ENCODE data around the gene CHERP.
A peak's percentile ranks its signal among the peaks of the same experiment; 100 is the strongest.
"Not testable (repeated sequence)": the region's sequence is repeated elsewhere in the genome, so short reads cannot be mapped to it uniquely, and the experiment has no call there.

The CHERP gene

DNA sequence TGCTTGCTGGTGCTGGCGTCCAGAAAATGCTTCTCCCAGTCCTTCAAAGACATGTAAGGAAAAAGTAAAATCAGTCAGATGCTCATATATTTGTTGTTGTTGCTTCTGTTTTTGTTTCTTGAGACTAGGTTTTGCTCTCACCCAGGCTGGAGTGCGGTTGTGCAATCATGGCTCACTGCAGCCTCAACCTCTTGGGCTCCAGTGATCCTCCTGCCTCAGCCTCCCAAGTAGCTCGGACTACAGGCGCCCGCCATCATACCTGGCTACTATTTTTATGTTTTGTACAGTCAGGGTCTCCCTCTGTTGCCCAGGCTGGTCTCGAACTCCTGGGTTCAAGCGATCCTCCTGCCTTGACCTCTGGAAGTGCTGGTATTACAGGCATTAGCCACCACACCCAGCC is 59.5 kb downstream of the CHERP start:
- Histone ChIP-seq H3K9me3 (ENCODE audit: severe bottlenecking) (no peaks in the 10 kb centered on the region), H3K27me3 (ENCODE audit: insufficient read depth, poor library complexity, severe bottlenecking) (no peaks in the 10 kb centered on the region), H3K4me1 (ENCODE audit: insufficient read depth, poor library complexity, severe bottlenecking) (no peaks in the 10 kb centered on the region), H3K4me3 (ENCODE audit: severe bottlenecking) (no peak overlapping the region), H3K27ac (ENCODE audit: poor library complexity, severe bottlenecking) (no peak overlapping the region), H3K36me3 (ENCODE audit: low read depth) (no peaks in the 10 kb centered on the region)
- TF ChIP-seq, protein P1, sequence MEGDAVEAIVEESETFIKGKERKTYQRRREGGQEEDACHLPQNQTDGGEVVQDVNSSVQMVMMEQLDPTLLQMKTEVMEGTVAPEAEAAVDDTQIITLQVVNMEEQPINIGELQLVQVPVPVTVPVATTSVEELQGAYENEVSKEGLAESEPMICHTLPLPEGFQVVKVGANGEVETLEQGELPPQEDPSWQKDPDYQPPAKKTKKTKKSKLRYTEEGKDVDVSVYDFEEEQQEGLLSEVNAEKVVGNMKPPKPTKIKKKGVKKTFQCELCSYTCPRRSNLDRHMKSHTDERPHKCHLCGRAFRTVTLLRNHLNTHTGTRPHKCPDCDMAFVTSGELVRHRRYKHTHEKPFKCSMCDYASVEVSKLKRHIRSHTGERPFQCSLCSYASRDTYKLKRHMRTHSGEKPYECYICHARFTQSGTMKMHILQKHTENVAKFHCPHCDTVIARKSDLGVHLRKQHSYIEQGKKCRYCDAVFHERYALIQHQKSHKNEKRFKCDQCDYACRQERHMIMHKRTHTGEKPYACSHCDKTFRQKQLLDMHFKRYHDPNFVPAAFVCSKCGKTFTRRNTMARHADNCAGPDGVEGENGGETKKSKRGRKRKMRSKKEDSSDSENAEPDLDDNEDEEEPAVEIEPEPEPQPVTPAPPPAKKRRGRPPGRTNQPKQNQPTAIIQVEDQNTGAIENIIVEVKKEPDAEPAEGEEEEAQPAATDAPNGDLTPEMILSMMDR (IDR thresholded peaks at IDR 0.05; ENCODE audit: poor library complexity, severe bottlenecking), result no peak
- DNase-seq (ENCODE audit: low spot score), result no peak
- ATAC-seq (ENCODE audit: low read depth), result no peak

DNA sequence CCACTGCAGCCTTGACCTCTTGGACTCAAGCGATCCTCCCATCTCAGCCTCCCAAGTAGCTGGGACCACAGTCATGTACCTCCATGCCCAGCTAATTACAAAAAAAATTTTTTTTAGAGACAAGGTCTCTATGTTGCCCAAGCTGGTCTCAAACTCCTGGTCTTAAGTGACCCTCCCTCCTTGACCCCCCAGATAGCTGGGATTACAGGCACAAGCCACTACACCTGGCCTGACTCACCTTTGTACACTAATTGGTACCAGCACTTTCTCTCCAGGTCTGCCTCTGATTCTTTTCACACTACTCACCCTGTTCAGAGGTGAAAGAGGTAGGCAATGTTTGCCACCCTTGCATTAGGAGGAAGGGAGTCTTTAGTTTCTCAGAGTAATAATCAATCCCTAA is 64.9 kb downstream of the CHERP start:
- no peak for DNase-seq (ENCODE audit: low spot score)

DNA sequence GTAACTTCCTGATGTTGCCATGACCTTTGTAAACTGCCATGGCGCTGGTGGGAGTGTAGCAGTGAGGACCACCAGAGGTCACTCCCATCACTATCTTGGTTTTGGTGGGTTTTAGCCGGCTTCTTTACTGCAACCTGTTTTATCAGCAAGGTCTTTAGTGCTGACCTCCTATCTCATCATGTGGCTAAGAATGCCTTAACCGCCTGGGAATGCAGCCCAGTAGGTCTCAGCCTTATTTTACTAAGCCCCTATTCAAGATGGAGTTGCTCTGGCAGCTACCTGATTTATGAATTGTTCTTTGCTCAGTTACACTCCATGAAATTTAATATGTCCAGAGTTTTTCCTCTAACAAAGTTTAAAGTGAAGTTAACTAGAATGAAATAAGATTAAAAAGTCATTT is 65.8 kb downstream of the CHERP start:
- H3K36me3 ChIP-seq (ENCODE audit: low read depth), result no peaks in the 10 kb centered on the region
- no peak for DNase-seq (ENCODE audit: low spot score)
- no peaks in the 10 kb centered on the region for H3K4me1 ChIP-seq (ENCODE audit: insufficient read depth, poor library complexity, severe bottlenecking)
- peaks cover 4% of the 10 kb centered on the region for H3K9me3 ChIP-seq (ENCODE audit: severe bottlenecking)
- TF ChIP-seq, protein P1 (IDR thresholded peaks at IDR 0.05; ENCODE audit: poor library complexity, severe bottlenecking), result no peak
- H3K27ac ChIP-seq (ENCODE audit: poor library complexity, severe bottlenecking), result no peak overlapping the region
- H3K4me3 ChIP-seq (ENCODE audit: severe bottlenecking), result no peak overlapping the region
- H3K27me3 ChIP-seq (ENCODE audit: insufficient read depth, poor library complexity, severe bottlenecking), result no peaks in the 10 kb centered on the region
- ATAC-seq (ENCODE audit: low read depth), result no peak

More for the DNA sequence above, 64.9 kb downstream of the CHERP start:
- TF ChIP-seq, protein P1 (IDR thresholded peaks at IDR 0.05; ENCODE audit: poor library complexity, severe bottlenecking), result no peak
- no peaks in the 10 kb centered on the region for H3K27me3 ChIP-seq (ENCODE audit: insufficient read depth, poor library complexity, severe bottlenecking)
- no peak overlapping the region for H3K27ac ChIP-seq (ENCODE audit: poor library complexity, severe bottlenecking)
- H3K36me3 ChIP-seq (ENCODE audit: low read depth), result no peaks in the 10 kb centered on the region
- no peaks in the 10 kb centered on the region for H3K4me1 ChIP-seq (ENCODE audit: insufficient read depth, poor library complexity, severe bottlenecking)
- H3K4me3 ChIP-seq (ENCODE audit: severe bottlenecking), result no peak overlapping the region
- peaks cover 4% of the 10 kb centered on the region for H3K9me3 ChIP-seq (ENCODE audit: severe bottlenecking)
- ATAC-seq (ENCODE audit: low read depth), result peak; percentile 31; the same call in 1 of the 3 replicates

DNA sequence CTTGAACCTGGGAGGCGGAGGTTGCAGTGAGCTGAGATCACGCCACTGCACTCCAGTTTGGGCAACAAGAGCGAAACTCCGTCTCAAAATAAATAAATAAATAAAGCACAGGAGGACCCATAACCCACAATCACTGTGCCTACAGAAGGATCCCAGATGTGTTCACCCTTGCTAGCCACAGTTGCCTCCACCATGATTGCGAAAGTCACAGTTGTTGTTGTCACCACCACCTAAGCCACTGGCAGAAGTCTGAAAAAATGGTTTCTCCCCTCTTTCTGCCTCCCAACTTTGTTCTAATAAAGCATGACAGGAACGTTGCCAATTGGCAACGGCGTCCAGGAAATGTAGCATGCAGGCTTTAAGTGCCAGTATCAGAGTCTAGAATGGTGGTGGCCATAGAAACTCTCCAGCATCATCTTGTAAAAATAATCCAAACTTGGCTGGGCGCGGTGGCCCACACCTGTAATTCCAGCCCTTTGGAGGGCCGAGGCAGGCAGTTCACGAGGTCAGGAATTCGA is 68.3 kb downstream of the CHERP start:
- Histone ChIP-seq H3K9me3 (ENCODE audit: severe bottlenecking) (peaks cover 4% of the 10 kb centered on the region), H3K4me3 (ENCODE audit: severe bottlenecking) (no peak overlapping the region), H3K4me1 (ENCODE audit: insufficient read depth, poor library complexity, severe bottlenecking) (peaks cover 4% of the 10 kb centered on the region), H3K27ac (ENCODE audit: poor library complexity, severe bottlenecking) (no peak overlapping the region), H3K36me3 (ENCODE audit: low read depth) (no peaks in the 10 kb centered on the region), H3K27me3 (ENCODE audit: insufficient read depth, poor library complexity, severe bottlenecking) (no peaks in the 10 kb centered on the region)
- DNase-seq (ENCODE audit: low spot score) (no peak), ATAC-seq (ENCODE audit: low read depth) (no peak)
- TF ChIP-seq, protein P1 (IDR thresholded peaks at IDR 0.05; ENCODE audit: poor library complexity, severe bottlenecking), result no peak

DNA sequence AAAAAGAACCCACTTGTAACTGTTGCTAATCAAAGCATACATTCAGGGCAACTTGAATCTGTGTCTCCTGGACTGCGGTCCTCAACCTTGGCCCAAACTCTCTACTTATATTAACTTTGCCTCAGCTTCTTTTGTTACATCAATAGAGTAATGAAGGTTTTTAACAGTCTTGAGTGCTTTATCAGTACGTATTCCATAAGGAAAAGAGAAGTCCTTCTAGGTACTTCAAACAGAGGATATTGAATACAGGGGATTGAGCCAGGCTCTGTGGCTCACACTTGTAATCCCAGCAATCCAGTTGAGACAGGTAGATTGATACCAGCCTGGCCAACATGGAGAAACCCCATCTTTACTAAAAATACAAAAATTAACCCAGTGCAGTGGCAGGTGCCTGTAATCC is 69.2 kb downstream of the CHERP start:
- TF ChIP-seq, protein P1 (IDR thresholded peaks at IDR 0.05; ENCODE audit: poor library complexity, severe bottlenecking), result no peak
- Histone ChIP-seq H3K4me1 (ENCODE audit: insufficient read depth, poor library complexity, severe bottlenecking) (peaks cover 4% of the 10 kb centered on the region), H3K27ac (ENCODE audit: poor library complexity, severe bottlenecking) (no peak overlapping the region), H3K27me3 (ENCODE audit: insufficient read depth, poor library complexity, severe bottlenecking) (no peaks in the 10 kb centered on the region), H3K36me3 (ENCODE audit: low read depth) (no peaks in the 10 kb centered on the region), H3K4me3 (ENCODE audit: severe bottlenecking) (no peak overlapping the region), H3K9me3 (ENCODE audit: severe bottlenecking) (peaks cover 4% of the 10 kb centered on the region)
- DNase-seq (ENCODE audit: low spot score) (no peak), ATAC-seq (ENCODE audit: low read depth) (no peak)

DNA sequence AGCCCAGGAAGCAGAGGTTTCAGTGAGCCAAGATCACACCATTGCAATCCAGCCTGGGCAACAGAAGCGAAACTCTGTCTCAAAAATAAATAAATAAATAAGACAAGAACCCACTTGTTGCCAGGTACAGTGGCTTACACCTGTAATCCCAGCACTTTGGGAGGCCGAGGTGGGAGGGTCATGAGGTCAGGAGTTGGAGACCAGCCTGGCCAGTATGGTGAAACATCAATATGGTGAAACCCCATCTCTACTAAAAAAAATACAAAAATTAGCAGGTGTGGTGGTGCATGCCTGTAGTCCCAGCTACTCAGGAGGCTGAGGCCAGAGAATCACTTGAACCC is 69.7 kb downstream of the CHERP start:
- H3K27ac ChIP-seq (ENCODE audit: poor library complexity, severe bottlenecking); ATAC-seq (ENCODE audit: low read depth); H3K27me3 ChIP-seq (ENCODE audit: insufficient read depth, poor library complexity, severe bottlenecking); DNase-seq (ENCODE audit: low spot score); H3K4me1 ChIP-seq (ENCODE audit: insufficient read depth, poor library complexity, severe bottlenecking); H3K36me3 ChIP-seq (ENCODE audit: low read depth); H3K9me3 ChIP-seq (ENCODE audit: severe bottlenecking): not testable (repeated sequence)
- peak overlapping the region; percentile 79 for H3K4me3 ChIP-seq (ENCODE audit: severe bottlenecking)

All from RWPE2 (cell line).